HUES48 (cell line): Measurements from ENCODE around the gene GARIN6.
"Not testable (repeated sequence)": the region's sequence is repeated elsewhere in the genome, so short reads cannot be mapped to it uniquely, and the experiment has no call there.

ENCODE experiments used
- H3K27ac ChIP-seq: one replicate; pipeline ENCODE4 v1.7.0; 2013; ENCODE audit warnings: low read depth, low read length, inconsistent platforms
- H3K27me3 ChIP-seq: 2 replicates; pipeline ENCODE4 v1.6.1; 2013; ENCODE audit warnings: mild to moderate bottlenecking, low read length; ENCODE audit not compliant: control insufficient read depth, insufficient read depth
- H3K36me3 ChIP-seq: 2 replicates; pipeline ENCODE4 v1.6.1; 2013; ENCODE audit warnings: low read length; ENCODE audit not compliant: control insufficient read depth, insufficient read depth
- H3K4me1 ChIP-seq: 2 replicates; pipeline ENCODE4 v1.6.1; 2013; ENCODE audit warnings: mild to moderate bottlenecking, low read length; ENCODE audit not compliant: control insufficient read depth, insufficient read depth
- H3K4me3 ChIP-seq: 2 replicates; pipeline ENCODE4 v1.5.1; 2013; ENCODE audit warnings: mild to moderate bottlenecking, low read depth, low read length
- H3K9ac ChIP-seq: 2 replicates; pipeline ENCODE4 v1.6.1; 2013; ENCODE audit warnings: mild to moderate bottlenecking, low read depth, low read length, moderate library complexity
- H3K9me3 ChIP-seq: 2 replicates; pipeline ENCODE4 v1.6.1; 2013; ENCODE audit warnings: low read length; ENCODE audit not compliant: control insufficient read depth, insufficient read depth

The GARIN6 gene

DNA sequence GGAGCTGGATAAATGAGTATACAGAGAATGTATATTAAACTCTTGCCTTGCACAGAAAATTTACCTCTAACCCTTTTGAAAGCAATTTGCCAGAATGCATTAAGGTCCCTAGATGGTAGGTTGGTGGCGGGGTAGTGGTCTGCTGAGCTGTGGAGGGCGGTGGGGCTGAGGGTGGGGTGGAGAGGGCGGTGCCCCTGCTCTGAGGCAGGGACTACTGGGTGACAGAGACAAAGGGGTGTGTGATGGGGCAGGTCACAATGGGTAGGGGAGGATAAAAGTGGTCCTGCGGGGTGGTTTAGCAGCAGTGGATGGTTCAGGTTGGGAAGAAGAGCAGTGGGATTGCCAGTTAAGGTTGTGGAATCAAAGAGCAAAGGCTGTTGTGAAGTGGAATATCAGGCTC, at the start of gene GARIN6:
TSS of gene GARIN6 (plus strand) at position 301 of the 400 bp plus-strand sequence. CDS start 422 bp downstream, outside the sequence.
- no peaks in the 10 kb centered on the region for H3K27me3 ChIP-seq
- H3K4me3 ChIP-seq: no peak within 1 kb of the TSS
- no peaks in the 10 kb centered on the region for H3K4me1 ChIP-seq
- H3K9ac ChIP-seq: no peak within 1 kb of the TSS
- no peaks in the 10 kb centered on the region for H3K36me3 ChIP-seq
- H3K27ac ChIP-seq: no peak within 1 kb of the TSS
- H3K9me3 ChIP-seq: no peaks in the 10 kb centered on the region

DNA sequence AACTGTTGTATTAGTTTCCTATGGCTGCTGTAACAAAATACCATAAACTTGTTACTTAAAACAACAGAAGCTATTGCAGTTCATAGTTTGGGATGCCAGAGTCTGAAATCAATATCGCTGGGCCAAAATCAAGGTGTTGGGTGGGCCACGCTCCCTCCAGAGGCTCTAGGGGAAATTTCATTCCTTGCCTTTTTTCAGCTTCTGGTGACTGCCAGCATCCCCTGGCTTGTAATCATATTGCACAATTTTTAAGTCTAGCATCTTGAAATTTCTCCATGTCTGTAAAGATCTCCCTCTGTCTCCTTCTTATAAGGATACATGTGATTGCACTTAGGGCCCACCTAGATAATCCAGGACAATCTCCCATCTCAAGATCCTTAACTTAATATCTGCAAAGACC, 48.8 kb upstream of the GARIN6 start:
- no peaks in the 10 kb centered on the region for H3K27me3 ChIP-seq
- H3K9me3 ChIP-seq: no peaks in the 10 kb centered on the region
- no peaks in the 10 kb centered on the region for H3K4me1 ChIP-seq
- H3K9ac ChIP-seq: no peak overlapping the region
- no peak overlapping the region for H3K27ac ChIP-seq
- no peak overlapping the region for H3K4me3 ChIP-seq
- no peaks in the 10 kb centered on the region for H3K36me3 ChIP-seq

DNA sequence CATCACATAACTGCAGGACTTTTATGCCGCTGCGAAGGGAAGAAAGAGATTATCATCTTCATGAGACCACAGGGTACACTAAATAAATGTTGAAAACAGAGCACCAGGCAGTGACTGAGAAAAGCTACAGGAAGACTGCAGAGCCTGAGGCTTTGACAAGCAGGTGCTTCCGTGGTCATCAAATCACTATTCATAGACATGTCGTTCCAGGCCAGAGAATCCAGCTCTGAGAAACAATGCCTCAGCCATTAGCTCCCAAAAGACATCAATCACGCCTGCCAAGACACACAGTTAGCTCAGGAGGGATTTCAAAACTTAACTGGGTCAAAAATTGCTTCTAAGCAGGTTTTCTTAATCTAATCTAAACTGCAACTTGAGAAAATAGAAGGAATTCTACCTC, 47.2 kb upstream of the GARIN6 start:
- Histone ChIP-seq H3K36me3 (no peaks in the 10 kb centered on the region), H3K27ac (no peak overlapping the region), H3K4me1 (no peaks in the 10 kb centered on the region), H3K9ac (no peak overlapping the region), H3K27me3 (no peaks in the 10 kb centered on the region), H3K4me3 (no peak overlapping the region), H3K9me3 (no peaks in the 10 kb centered on the region)

DNA sequence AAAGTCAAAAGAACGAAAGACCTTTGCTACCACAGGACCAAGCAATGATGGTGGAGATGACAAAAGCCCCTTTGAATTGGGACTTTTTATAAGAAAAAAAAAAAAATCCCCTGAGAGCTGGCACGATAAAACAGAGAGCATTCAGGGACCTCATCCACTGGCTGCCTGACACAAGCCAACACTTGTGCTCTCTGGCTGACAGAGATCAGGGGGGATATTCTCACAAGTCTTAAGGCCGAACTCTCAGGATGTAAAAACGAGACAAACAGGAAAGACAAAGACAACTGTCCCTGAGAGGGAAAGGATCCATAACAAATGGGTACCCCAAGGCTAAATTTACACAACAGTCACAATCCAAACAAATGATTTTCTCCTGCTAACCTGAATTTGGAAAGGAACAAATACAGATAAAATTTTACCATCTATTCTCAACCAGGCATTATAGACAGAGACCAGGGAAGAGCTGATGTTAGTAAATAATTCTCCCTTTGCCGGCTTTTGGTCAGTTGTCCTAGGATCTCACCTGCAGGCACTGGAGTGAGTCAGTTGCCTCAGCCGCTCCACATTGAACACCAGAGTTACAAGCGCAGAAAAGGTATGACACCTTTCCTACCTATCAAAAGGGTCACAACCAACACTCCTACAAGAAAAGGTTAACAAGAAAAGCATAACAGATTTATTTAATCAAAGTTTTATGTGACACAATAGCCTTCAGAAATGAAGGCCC, 37.9 kb upstream of the GARIN6 start:
- H3K9ac ChIP-seq: no peak overlapping the region
- peaks cover 18% of the 10 kb centered on the region; the same call in 1 of the 2 replicates for H3K27me3 ChIP-seq
- H3K36me3 ChIP-seq: no peaks in the 10 kb centered on the region
- peaks cover 41% of the 10 kb centered on the region for H3K4me1 ChIP-seq
- no peak overlapping the region for H3K4me3 ChIP-seq
- peak overlapping the region; percentile 51 for H3K27ac ChIP-seq
- no peaks in the 10 kb centered on the region for H3K9me3 ChIP-seq

DNA sequence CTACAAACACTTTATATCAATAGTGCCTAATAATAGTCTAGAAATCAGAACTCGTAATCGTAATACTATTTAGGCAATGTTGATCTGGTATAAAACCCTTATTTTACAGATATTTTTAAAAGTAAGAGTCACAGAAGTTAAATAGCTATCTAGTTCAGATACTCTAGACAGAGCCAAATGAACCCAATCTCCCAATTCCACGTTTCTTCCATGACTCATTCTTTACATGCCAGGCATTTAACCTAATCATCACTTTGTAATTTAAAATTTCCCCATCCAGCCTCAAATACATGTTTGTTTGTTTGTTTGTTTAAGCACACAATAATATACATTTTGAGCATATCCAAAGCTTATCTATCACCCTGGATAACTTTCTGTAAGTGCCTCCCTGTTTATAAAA, 36.4 kb upstream of the GARIN6 start:
- Histone ChIP-seq H3K4me3 (no peak overlapping the region), H3K36me3 (no peaks in the 10 kb centered on the region)

DNA sequence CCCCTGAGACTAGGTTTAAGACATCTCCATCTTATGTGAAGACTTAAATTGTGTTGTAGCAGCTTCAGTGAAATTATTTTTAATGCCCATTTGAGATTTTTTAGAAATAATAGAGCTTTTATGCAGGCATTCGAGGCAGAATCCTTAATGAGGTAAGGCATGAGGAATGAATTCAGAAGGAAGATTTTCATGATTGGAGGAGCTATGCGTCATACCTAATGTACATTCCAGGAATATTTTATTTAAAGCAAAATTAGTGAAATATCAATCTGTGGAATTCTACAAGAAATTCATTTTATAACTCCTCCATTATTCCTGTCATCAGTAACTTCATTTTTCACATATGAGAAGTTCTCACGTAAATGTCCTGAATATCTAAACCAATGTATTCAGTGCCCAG, 36.0 kb upstream of the GARIN6 start:
- no peaks in the 10 kb centered on the region for H3K36me3 ChIP-seq
- H3K4me1 ChIP-seq: peaks cover 41% of the 10 kb centered on the region

More for the DNA sequence above, 36.4 kb upstream of the GARIN6 start:
- Histone ChIP-seq H3K9me3 (no peaks in the 10 kb centered on the region), H3K4me1 (peaks cover 41% of the 10 kb centered on the region), H3K27me3 (peaks cover 18% of the 10 kb centered on the region; the same call in 1 of the 2 replicates), H3K9ac (no peak overlapping the region), H3K27ac (no peak overlapping the region)

DNA sequence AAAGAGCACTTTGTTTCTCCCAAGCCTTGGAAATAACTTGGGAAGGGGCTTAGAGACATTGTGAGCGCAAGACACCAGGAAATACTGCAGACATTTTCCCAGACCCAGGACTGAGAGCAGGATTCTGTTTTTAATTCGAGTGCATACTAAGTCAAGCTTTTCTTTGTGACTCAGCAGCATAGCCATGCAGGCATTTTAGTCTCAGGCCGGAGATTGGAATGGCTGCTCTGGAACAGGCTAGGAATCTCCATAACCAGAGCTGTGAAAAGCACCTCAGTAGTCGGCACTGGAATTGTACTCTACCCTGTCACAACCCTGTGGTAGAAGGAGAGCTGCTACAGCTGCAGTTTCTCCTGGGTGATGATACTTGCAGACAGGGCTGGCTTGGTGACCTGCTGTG, 28.9 kb upstream of the GARIN6 start:
- H3K4me3 ChIP-seq: no peak overlapping the region
- H3K4me1 ChIP-seq: no peaks in the 10 kb centered on the region
- H3K36me3 ChIP-seq: no peaks in the 10 kb centered on the region
- no peak overlapping the region for H3K27ac ChIP-seq
- no peaks in the 10 kb centered on the region for H3K9me3 ChIP-seq
- no peak overlapping the region for H3K9ac ChIP-seq
- no peaks in the 10 kb centered on the region for H3K27me3 ChIP-seq

More for the DNA sequence above, 36.0 kb upstream of the GARIN6 start:
- Histone ChIP-seq H3K27ac (no peak overlapping the region), H3K27me3 (peaks cover 18% of the 10 kb centered on the region; the same call in 1 of the 2 replicates), H3K9ac (no peak overlapping the region), H3K4me3 (no peak overlapping the region), H3K9me3 (no peaks in the 10 kb centered on the region)

DNA sequence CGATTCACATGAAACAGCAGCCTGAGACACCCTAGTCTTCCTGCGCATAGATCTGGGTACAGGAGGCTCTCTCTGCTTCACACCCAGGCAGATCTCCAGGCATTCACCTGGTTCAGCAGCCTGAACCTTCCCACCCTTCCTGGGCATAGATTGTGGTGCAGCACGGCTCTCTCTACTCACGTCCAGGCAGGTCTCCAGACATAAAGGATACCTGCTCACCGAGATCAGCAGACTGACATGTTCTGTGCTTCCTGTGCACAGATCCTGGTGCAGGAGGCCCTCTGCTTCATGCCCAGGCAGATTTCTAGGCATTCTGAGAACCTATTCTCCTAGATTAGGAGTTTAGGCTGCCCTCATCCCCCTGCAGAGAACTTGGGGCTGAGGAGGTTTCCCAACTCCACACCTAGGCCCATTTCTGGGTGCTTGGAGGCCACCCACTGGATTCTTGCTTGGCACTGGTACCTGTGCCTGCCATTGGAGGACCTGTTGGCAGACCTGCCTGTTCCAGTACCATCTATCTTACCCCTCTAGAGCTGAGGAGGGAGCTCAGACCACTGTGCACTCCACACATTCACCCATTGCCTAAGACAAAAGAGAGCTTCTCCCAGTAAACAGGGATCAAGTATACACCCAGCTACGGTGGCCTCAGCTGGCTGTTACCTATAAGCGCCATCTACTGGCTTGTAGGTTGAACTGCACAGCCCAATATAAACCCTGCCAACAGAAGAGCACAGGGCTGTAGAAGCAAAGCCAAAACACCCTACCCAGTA, 28.0 kb upstream of the GARIN6 start:
- H3K36me3 ChIP-seq: no peaks in the 10 kb centered on the region
- no peaks in the 10 kb centered on the region for H3K9me3 ChIP-seq
- no peaks in the 10 kb centered on the region for H3K4me1 ChIP-seq
- no peak overlapping the region for H3K9ac ChIP-seq
- H3K27me3 ChIP-seq: no peaks in the 10 kb centered on the region
- H3K4me3 ChIP-seq: no peak overlapping the region
- H3K27ac ChIP-seq: no peak overlapping the region

DNA sequence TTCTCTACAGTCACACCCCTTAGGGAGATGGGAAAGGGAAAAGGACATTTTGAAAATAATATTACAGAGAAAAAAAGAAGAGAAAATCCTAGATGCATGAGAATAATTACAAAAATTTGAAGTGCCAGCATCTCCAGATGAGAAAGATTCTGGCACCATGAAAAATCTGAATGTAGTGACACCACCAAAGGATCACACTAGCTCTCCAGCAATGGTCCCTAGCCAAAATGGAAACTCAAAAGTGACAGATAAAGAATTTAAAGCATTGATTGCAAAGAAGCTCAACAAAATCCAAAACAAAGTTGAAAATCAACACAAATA, 27.4 kb upstream of the GARIN6 start:
- Histone ChIP-seq H3K27ac (no peak overlapping the region), H3K4me3 (no peak overlapping the region), H3K9me3 (no peaks in the 10 kb centered on the region), H3K36me3 (no peaks in the 10 kb centered on the region), H3K4me1 (no peaks in the 10 kb centered on the region), H3K9ac (no peak overlapping the region), H3K27me3 (no peaks in the 10 kb centered on the region)

DNA sequence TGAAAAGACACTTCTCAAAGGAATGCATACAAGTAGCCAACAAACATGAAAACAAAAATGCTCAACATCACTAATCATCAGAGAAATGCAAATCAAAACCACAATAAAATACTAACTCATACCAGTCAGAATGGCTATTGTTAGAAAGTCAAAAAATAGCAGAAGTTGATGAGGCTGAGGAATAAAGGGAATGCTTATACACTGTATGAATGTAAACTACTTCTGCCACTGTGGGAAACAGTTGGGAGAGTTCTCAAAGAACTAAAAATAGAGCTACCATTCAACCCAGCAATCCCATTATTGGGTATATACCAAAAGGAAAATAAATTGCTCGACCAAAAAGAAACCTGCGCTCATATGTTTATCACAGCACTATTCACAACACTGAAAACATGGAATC, 23.0 kb upstream of the GARIN6 start:
- H3K9me3 ChIP-seq, H3K36me3 ChIP-seq, H3K9ac ChIP-seq, H3K4me1 ChIP-seq, H3K4me3 ChIP-seq, H3K27me3 ChIP-seq, H3K27ac ChIP-seq: not testable (repeated sequence)

DNA sequence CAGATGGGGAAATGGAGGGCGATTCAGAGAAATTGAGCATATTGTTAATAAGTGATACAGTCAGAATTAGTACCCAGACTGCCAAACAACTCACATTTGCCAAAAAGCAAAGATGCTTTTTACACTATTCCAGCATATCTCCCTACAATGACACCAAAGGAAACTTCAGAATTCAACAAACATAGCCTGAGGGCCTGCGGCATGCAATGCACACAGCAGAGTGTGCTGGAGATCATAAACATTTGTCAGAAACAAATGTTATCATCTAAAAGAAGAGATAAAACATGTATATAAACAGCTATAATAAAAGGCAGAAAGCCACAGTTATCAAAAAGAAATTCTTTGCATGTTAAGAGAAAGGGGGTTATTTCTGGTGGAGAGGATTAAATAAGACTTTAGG, 20.1 kb upstream of the GARIN6 start:
- no peaks in the 10 kb centered on the region for H3K4me1 ChIP-seq
- no peak overlapping the region for H3K4me3 ChIP-seq
- no peak overlapping the region for H3K9ac ChIP-seq
- H3K27me3 ChIP-seq: no peaks in the 10 kb centered on the region
- no peaks in the 10 kb centered on the region for H3K36me3 ChIP-seq
- H3K9me3 ChIP-seq: no peaks in the 10 kb centered on the region
- H3K27ac ChIP-seq: no peak overlapping the region
